Neural cell (in vitro differentiated cells): ENCODE data around the gene CC2D2B. TPM values are rescaled to one million over a fixed set of nuclear protein-coding genes. Genes with fewer than 3 reads are reported as not detected.

Experiments
- H2AFZ ChIP-seq: fragments of 200-600, 300-800 bp; sonication (generic), shearing (Covaris generic); 2 replicates; pipeline ENCODE4 v1.6.0; 2014; ENCODE audit warnings: low read depth, mild to moderate bottlenecking, antibody characterized with exemption, low read length, moderate library complexity
- H3F3A ChIP-seq: fragments of 200-600 bp; shearing (Covaris generic); 2 replicates; pipeline ENCODE4 v1.6.1; 2016; ENCODE audit warnings: mild to moderate bottlenecking, moderate library complexity, mixed read lengths, antibody characterized with exemption, low read length; ENCODE audit not compliant: insufficient read depth, poor library complexity, severe bottlenecking
- H3K27ac ChIP-seq: fragments of 200-600, 300-800 bp; sonication (generic), shearing (Covaris generic); 2 replicates; pipeline ENCODE4 v1.5.1; 2014; ENCODE audit warnings: mild to moderate bottlenecking, low read length, moderate library complexity
- H3K27me3 ChIP-seq: fragments of 300-800, 200-600 bp; sonication (generic), shearing (Covaris generic); 2 replicates; pipeline ENCODE4 v1.6.0; 2014; ENCODE audit warnings: mild to moderate bottlenecking, low read depth, low read length, moderate library complexity; ENCODE audit not compliant: insufficient read depth
- H3K36me3 ChIP-seq: fragments of 300-800, 200-600 bp; sonication (generic), shearing (Covaris generic); 2 replicates; pipeline ENCODE4 v1.5.1; 2014; ENCODE audit warnings: mild to moderate bottlenecking, antibody characterized with exemption, low read length, moderate library complexity; ENCODE audit not compliant: insufficient read depth
- H3K4me2 ChIP-seq: fragments of 300-800, 200-600 bp; sonication (generic), shearing (Covaris generic); 2 replicates; pipeline ENCODE4 v1.6.0; 2014; ENCODE audit warnings: mild to moderate bottlenecking, low read length
- H3K4me3 ChIP-seq: fragments of 300-800, 200-600 bp; sonication (generic), shearing (Covaris generic); 2 replicates; pipeline ENCODE4 v1.5.1; 2014; ENCODE audit warnings: mild to moderate bottlenecking, low read length, moderate library complexity
- H3K79me2 ChIP-seq: fragments of 200-600 bp; shearing (Covaris generic); replicated peaks from 2 replicates; pipeline ENCODE4 v1.6.0; 2014; ENCODE audit warnings: mild to moderate bottlenecking, low read length, moderate library complexity; ENCODE audit not compliant: insufficient read depth
- H3K9ac ChIP-seq: fragments of 300-800, 200-600 bp; sonication (generic), shearing (Covaris generic); 2 replicates; pipeline ENCODE4 v1.6.1; 2016; ENCODE audit warnings: mild to moderate bottlenecking, low read length, mixed read lengths
- H3K9me2 ChIP-seq: fragments of 200-600 bp; shearing (Covaris generic); 2 replicates; pipeline ENCODE4 v1.6.1; 2016; ENCODE audit warnings: mild to moderate bottlenecking, low read length, mixed read lengths; ENCODE audit not compliant: insufficient read depth
- H3K9me3 ChIP-seq: fragments of 200-600, 300-800 bp; sonication (generic), shearing (Covaris generic); 2 replicates; pipeline ENCODE4 v1.6.1; 2016; ENCODE audit warnings: mild to moderate bottlenecking, mixed run types, low read length, moderate library complexity, mixed read lengths
- H4K20me1 ChIP-seq: fragments of 200-600 bp; shearing (Covaris generic); 2 replicates; pipeline ENCODE4 v1.6.1; 2016; ENCODE audit warnings: mild to moderate bottlenecking, mixed run types; ENCODE audit not compliant: insufficient read depth
- EP300 ChIP-seq: fragments of 450-650 bp; conservative IDR thresholded peaks from 2 replicates; pipeline ENCODE4 v1.6.1; 2014; ENCODE audit warnings: antibody characterized with exemption, mild to moderate bottlenecking, moderate library complexity; ENCODE audit not compliant: poor library complexity, severe bottlenecking
- EZH2 ChIP-seq: fragments of 200-600, 300-800 bp; shearing (Covaris generic), sonication (generic); IDR thresholded peaks from 2 replicates; pipeline ENCODE4 v1.6.1; 2014; ENCODE audit warnings: antibody characterized with exemption, low read length, borderline replicate concordance, mild to moderate bottlenecking; ENCODE audit not compliant: insufficient read depth, poor library complexity, severe bottlenecking
- MXI1 ChIP-seq: fragments of 450-650 bp; conservative IDR thresholded peaks from 2 replicates; pipeline ENCODE4 v1.6.1; 2014; ENCODE audit warnings: antibody characterized with exemption, mild to moderate bottlenecking; ENCODE audit not compliant: poor library complexity, severe bottlenecking
- POLR2AphosphoS5 ChIP-seq: IDR thresholded peaks from 2 replicates; pipeline ENCODE4 v1.6.1; 2012
- RAD21 ChIP-seq: fragments of 450-650 bp; conservative IDR thresholded peaks from 2 replicates; pipeline ENCODE4 v1.6.1; 2014; ENCODE audit warnings: antibody characterized with exemption, mild to moderate bottlenecking, moderate library complexity
- SMC3 ChIP-seq: fragments of 450-650 bp; conservative IDR thresholded peaks from 2 replicates; pipeline ENCODE4 v1.6.1; 2014; ENCODE audit warnings: antibody characterized with exemption, mild to moderate bottlenecking, moderate library complexity; ENCODE audit not compliant: poor library complexity
- TAF1 ChIP-seq: IDR thresholded peaks from 2 replicates; pipeline ENCODE4 v1.6.1; 2012; ENCODE audit warnings: low read depth
- polyA plus RNA-seq: library from polyadenylated mRNA; depleted of rRNA; stranded (reverse); fragments of >200 nt; gene quantifications from 2 replicates; pipeline ENCODE4 v1.2.3, GENCODE V29; 2014
- TF ChIP-seq, protein P1 (sequence below): fragments of 450-650 bp; IDR thresholded peaks from 2 replicates; pipeline ENCODE4 v1.5.1; 2014; ENCODE audit warnings: antibody characterized with exemption, mild to moderate bottlenecking, moderate library complexity; ENCODE audit not compliant: poor library complexity, severe bottlenecking
- TF ChIP-seq, protein P2 (sequence below): IDR thresholded peaks from 2 replicates; pipeline ENCODE4 v1.6.1; 2012; ENCODE audit warnings: borderline replicate concordance

The CC2D2B gene
- polyA plus RNA-seq, 1 donor from 2014 or later, result 0.61 TPM

DNA sequence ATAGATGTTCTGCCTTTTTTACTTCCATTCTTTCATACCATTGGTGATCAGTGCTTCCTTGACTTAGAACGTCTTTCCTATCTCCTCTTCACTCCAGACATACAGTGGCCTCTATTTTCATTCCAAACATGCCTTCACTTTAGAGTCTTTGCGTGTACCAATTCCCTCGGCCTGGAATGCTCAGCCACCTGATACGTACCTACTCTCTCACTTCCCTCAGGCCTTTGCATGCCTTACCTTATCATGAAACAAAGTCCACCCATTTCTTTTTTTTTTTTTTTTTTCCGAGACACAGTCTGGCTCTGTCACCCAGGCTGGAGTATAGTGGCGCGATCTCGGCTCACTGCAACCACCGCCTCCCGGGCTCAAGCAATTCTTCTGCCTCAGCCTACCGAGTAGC, 133.4 kb downstream of the CC2D2B start:
- Histone ChIP-seq H3K9me2 (no peaks in the 10 kb centered on the region), H3F3A (peaks cover 4% of the 10 kb centered on the region), H4K20me1 (no peaks in the 10 kb centered on the region), H3K4me3 (no peak overlapping the region), H3K27me3 (no peaks in the 10 kb centered on the region), H3K4me2 (no peak overlapping the region), H2AFZ (no peak overlapping the region), H3K27ac (no peak overlapping the region), H3K9ac (no peak overlapping the region), H3K9me3 (no peaks in the 10 kb centered on the region), H3K79me2 (peaks cover 41% of the 10 kb centered on the region), H3K36me3 (no peaks in the 10 kb centered on the region)
- TF ChIP-seq RAD21 (no peak), MXI1 (no peak), EZH2 (no peak), SMC3 (no peak)
- TF ChIP-seq, protein P1, sequence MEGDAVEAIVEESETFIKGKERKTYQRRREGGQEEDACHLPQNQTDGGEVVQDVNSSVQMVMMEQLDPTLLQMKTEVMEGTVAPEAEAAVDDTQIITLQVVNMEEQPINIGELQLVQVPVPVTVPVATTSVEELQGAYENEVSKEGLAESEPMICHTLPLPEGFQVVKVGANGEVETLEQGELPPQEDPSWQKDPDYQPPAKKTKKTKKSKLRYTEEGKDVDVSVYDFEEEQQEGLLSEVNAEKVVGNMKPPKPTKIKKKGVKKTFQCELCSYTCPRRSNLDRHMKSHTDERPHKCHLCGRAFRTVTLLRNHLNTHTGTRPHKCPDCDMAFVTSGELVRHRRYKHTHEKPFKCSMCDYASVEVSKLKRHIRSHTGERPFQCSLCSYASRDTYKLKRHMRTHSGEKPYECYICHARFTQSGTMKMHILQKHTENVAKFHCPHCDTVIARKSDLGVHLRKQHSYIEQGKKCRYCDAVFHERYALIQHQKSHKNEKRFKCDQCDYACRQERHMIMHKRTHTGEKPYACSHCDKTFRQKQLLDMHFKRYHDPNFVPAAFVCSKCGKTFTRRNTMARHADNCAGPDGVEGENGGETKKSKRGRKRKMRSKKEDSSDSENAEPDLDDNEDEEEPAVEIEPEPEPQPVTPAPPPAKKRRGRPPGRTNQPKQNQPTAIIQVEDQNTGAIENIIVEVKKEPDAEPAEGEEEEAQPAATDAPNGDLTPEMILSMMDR, result no peak

DNA sequence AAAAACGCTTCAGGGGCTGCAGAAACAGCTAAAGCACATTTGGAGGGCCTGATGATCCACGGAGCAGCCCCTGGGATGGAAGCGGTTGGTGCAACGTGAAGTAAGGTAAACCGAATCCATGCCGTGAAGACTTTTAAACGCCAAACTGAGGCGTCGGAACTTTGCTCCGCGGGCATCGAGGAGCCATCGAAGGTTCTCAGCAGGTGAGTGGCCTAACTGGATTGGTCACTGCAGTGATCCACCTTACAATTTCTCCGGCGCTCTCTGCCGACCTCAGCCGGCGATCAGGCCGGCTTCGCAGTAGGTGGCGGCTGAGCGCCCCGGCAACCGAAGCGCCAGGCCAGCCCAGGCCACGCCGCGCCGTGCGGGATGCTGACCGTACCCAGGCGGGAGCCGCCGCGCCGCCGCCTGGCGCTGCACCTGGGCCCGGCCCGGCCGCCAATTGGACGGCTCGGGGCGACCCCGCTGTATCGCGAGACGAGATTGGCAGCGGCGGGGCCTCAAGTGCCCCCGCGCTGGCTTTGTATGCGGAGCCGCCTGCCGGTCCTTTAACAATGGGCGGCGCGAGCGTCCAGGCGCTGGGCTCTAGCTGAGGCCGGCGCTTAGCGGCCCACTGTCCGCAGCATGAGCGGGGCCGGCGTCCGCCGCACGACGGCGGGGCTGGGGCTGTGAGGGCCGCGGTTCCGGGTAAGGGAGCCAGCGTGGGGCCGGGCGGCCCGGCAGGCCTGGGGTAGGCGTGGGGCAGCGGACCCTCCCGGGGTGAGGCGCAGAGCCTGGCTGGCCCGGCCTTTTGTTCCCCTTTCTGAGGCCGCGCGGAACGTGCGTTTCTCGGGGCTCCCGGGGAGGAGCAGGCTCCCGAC, 135.5 kb downstream of the CC2D2B start, which contains the start of gene CCNJ:
CCNJ (plus strand) TSS at position 551 of the 860 bp plus-strand sequence. CDS start 811 bp downstream, outside the sequence.
- Histone ChIP-seq H3K27me3 (no peaks in the 10 kb centered on the region), H3F3A (peaks cover 4% of the 10 kb centered on the region), H4K20me1 (no peaks in the 10 kb centered on the region), H2AFZ (peak within 1 kb of the TSS; percentile 96), H3K4me3 (peak within 1 kb of the TSS; percentile 94), H3K27ac (peak within 1 kb of the TSS; percentile 84), H3K79me2 (peaks cover 61% of the 10 kb centered on the region), H3K36me3 (no peaks in the 10 kb centered on the region), H3K4me2 (peak within 1 kb of the TSS; percentile 81), H3K9me3 (no peaks in the 10 kb centered on the region), H3K9me2 (no peaks in the 10 kb centered on the region), H3K9ac (peak within 1 kb of the TSS; percentile 96)
- TF ChIP-seq RAD21 (peak; percentile 13), TAF1 (peak; percentile 46), EP300 (peak; percentile 41), POLR2AphosphoS5 (peak; percentile 93), SMC3 (peak; percentile 25), MXI1 (peak; percentile 79), EZH2 (no peak)
- TF ChIP-seq, protein P2, sequence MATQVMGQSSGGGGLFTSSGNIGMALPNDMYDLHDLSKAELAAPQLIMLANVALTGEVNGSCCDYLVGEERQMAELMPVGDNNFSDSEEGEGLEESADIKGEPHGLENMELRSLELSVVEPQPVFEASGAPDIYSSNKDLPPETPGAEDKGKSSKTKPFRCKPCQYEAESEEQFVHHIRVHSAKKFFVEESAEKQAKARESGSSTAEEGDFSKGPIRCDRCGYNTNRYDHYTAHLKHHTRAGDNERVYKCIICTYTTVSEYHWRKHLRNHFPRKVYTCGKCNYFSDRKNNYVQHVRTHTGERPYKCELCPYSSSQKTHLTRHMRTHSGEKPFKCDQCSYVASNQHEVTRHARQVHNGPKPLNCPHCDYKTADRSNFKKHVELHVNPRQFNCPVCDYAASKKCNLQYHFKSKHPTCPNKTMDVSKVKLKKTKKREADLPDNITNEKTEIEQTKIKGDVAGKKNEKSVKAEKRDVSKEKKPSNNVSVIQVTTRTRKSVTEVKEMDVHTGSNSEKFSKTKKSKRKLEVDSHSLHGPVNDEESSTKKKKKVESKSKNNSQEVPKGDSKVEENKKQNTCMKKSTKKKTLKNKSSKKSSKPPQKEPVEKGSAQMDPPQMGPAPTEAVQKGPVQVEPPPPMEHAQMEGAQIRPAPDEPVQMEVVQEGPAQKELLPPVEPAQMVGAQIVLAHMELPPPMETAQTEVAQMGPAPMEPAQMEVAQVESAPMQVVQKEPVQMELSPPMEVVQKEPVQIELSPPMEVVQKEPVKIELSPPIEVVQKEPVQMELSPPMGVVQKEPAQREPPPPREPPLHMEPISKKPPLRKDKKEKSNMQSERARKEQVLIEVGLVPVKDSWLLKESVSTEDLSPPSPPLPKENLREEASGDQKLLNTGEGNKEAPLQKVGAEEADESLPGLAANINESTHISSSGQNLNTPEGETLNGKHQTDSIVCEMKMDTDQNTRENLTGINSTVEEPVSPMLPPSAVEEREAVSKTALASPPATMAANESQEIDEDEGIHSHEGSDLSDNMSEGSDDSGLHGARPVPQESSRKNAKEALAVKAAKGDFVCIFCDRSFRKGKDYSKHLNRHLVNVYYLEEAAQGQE, result peak; percentile 5
- TF ChIP-seq, protein P1, result peak; percentile 48
